Lung (tissue), 5 donors: ENCODE data around the gene ANKRD36C. TPM values are rescaled to one million over a fixed set of nuclear protein-coding genes. Genes with fewer than 3 reads are reported as not detected.

Experiments used
- polyA plus RNA-seq, 2 donors: library from polyadenylated mRNA; stranded (reverse); fragments of 200-250 nt; gene quantifications; one replicate each; pipeline ENCODE4 v1.2.1, GENCODE V29; 2013
- small RNA-seq: library from RNA; depleted of rRNA; stranded (forward); fragments of <200 nt; gene quantifications from one replicate; pipeline ENCODE3, GENCODE V24; 2014; ENCODE audit warnings: low replicate concordance
- total RNA-seq, 2 donors: library from RNA; depleted of rRNA in 1 of 2; stranded (reverse); fragments of >200 nt in 1 of 2; gene quantifications; one replicate each; pipeline ENCODE4 v1.2.1, GENCODE V29; 2014 to 2021
- donor health status: Bipolar disorder and iron deficiency.
- donor health status: healthy.
- donor health status: DM: yes; HTN: yes; CAD: no.

The ANKRD36C gene
- total and polyA plus RNA-seq, 4 donors = 2.6 to 114 (median 14.3) TPM

Small RNA genes within 50 kb of the gene (small RNA-seq; reads per million reads assigned to genes)
- gene RN7SL210P = not detected

Other genes with a start within 250 kb of the ANKRD36C start
- gene GPAT2, start 43.1 kb upstream of the ANKRD36C start, total RNA-seq = 1 to 10 TPM; 1.2 to 4.4 TPM
- gene GPAT2, start 43.1 kb upstream of the ANKRD36C start, polyA plus RNA-seq = 1 to 10 TPM; 5.2 to 6.2 TPM
- under 1 TPM; 0.21 to 0.88 TPM for gene ADRA2B, start 124.7 kb upstream of the ANKRD36C start, total RNA-seq
- under 1 TPM; 0.25 to 0.31 TPM for gene ADRA2B, start 124.7 kb upstream of the ANKRD36C start, polyA plus RNA-seq
- not detected for gene ASTL, start 146.7 kb upstream of the ANKRD36C start, total RNA-seq
- under 1 TPM; 0.14 to 0.34 TPM for gene ASTL, start 146.7 kb upstream of the ANKRD36C start, polyA plus RNA-seq
- gene DUSP2, start 153.6 kb upstream of the ANKRD36C start, total RNA-seq = 1 to 10 TPM; 4.4 to 7.3 TPM
- gene DUSP2, start 153.6 kb upstream of the ANKRD36C start, polyA plus RNA-seq = 10 to 100 TPM in 1 of 2 donors, 1 to 10 TPM in 1; 3.5 to 33.6 TPM
- gene STARD7, start 217.0 kb upstream of the ANKRD36C start, total RNA-seq = 100 to 1,000 TPM; 121 to 141 TPM
- gene STARD7, start 217.0 kb upstream of the ANKRD36C start, polyA plus RNA-seq = 10 to 100 TPM; 52.2 to 65.2 TPM